ENCODE data around the gene SFRP2.

GRCh38 chr4:153838564-153838963, 49.7 kb upstream of the SFRP2 start:
- TF ChIP-seq POLR2A (IDR thresholded peaks at IDR 0.05) = no peak
- TF ChIP-seq, protein P1, sequence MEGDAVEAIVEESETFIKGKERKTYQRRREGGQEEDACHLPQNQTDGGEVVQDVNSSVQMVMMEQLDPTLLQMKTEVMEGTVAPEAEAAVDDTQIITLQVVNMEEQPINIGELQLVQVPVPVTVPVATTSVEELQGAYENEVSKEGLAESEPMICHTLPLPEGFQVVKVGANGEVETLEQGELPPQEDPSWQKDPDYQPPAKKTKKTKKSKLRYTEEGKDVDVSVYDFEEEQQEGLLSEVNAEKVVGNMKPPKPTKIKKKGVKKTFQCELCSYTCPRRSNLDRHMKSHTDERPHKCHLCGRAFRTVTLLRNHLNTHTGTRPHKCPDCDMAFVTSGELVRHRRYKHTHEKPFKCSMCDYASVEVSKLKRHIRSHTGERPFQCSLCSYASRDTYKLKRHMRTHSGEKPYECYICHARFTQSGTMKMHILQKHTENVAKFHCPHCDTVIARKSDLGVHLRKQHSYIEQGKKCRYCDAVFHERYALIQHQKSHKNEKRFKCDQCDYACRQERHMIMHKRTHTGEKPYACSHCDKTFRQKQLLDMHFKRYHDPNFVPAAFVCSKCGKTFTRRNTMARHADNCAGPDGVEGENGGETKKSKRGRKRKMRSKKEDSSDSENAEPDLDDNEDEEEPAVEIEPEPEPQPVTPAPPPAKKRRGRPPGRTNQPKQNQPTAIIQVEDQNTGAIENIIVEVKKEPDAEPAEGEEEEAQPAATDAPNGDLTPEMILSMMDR (IDR thresholded peaks at IDR 0.05) = no peak

Data from uterus (tissue), 2 donors.